GM19351 (cell line): ENCODE measurements around the gene OR51G1.

ENCODE experiments used
- ATAC-seq: cut with Tn5 transposase; IDR thresholded peaks from one replicate; pipeline ENCODE4 v1.9.1; 2021; ENCODE audit warnings: mild to moderate bottlenecking, moderate library complexity; ENCODE audit not compliant: unreplicated experiment

OR51G1 gene

DNA sequence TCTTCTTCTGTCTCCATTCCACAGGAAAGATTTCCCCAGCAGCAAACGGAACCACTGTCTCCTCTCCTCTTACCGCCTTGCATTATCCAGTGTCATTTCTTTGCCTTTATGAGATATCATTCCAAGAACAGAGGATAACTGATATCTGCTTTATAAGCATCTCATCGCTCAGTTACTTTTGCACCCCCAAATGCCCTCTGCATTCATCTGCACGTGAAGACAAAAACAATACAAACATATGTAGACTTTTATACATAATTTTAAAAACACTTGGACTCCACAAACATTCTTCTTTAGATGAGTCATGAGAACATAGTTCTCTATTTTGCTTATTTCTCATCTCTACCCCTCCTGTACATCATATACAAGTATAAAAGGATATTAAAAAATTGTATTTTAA is 43.0 kb downstream of the OR51G1 start:
- no peak for ATAC-seq
